GM21737 (cell line): Measurements from ENCODE around the gene CSF1.

Experiments used
- ATAC-seq: cut with Tn5 transposase; IDR thresholded peaks from one replicate; pipeline ENCODE4 v1.9.1; 2021; ENCODE audit warnings: mild to moderate bottlenecking, moderate library complexity; ENCODE audit not compliant: unreplicated experiment

CSF1 gene

DNA sequence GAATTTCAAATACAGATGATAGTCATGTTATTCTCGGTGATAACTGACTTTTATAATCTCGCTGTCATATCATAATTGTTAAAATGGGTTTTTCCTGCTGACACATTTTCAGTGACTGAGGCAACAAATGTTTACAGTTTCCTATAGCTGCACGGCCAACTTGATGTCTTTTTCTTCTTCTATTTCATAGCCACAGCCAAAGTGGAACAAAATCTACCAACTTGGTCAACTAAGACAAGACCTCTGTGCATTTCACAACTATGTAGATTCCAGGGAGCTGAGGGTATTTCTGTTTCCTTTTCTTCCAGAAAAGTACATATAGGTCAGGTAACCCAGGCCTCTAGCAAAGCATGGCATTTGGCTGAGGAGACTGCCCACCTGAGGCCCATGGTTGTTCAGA is 63.5 kb downstream of the CSF1 start:
- no peak for ATAC-seq

GRCh38 chr1:109975718-109976117 is 65.1 kb downstream of the CSF1 start:
- ATAC-seq, result no peak

DNA sequence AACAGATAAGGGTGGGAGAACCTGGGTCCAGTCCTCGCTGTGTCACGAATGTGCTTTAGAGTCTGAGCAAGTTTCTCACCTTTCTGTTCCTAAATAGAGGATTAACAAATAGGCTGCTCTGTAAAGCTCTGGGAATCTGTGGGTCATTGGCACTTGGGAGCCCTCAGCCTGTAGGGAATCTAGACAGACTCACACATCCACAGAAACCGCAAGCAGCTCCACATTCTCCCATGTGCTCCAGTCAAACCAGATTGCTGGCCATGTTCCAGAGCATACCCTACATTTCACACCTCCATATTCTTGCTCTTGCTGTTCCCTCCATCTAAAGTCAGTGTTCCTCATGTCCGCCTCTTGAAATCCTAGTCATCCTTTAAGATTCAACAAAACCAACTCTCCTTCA is 66.1 kb downstream of the CSF1 start:
- no peak for ATAC-seq

- ATAC-seq, result no peak
Observed at GRCh38 chr1:109977225-109977624, 66.6 kb downstream of the CSF1 start.

- no peak for ATAC-seq
Observed at GRCh38 chr1:109977657-109978378, 67.2 kb downstream of the CSF1 start.

DNA sequence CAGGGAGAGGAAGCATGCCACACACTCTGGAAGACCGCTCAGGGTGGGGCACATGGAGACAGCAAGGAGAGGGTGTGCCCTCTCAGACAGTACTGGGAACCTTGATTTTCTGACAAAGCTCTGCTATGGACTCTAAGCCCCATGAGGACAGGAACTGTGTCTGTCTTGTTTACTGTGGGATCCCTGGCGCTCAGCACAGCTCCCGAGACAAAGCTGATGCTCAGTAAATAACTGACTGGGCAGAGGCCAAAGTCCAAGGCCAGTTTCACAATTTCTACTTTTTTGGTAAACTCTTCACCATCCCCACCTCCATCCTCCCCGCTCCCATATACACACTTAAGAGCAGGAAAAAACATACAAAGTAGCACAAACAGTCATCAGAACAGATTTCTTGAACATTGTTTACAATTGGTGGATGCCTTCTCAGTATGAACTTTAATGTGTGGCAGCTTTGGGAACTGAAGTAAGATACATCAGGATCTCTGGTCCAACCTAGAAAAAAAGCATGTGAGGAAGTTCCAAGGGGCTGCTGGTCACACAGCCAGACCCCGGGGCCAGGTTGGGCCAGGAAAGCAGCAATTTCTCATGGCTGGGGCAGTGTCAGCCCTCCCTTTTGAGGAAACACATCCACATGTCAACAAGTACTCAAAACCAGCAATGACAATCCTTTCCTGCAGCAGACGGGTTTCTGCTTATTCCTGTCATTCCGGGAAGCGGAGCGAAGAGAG is 68.3 kb downstream of the CSF1 start:
- no peak for ATAC-seq

GRCh38 chr1:109979489-109980091 is 68.9 kb downstream of the CSF1 start:
- no peak for ATAC-seq
